Measurements from ENCODE around the gene MICA.
"Not testable (repeated sequence)": the region's sequence is repeated elsewhere in the genome, so short reads cannot be mapped to it uniquely, and the experiment has no call there.

Gene MICA

DNA sequence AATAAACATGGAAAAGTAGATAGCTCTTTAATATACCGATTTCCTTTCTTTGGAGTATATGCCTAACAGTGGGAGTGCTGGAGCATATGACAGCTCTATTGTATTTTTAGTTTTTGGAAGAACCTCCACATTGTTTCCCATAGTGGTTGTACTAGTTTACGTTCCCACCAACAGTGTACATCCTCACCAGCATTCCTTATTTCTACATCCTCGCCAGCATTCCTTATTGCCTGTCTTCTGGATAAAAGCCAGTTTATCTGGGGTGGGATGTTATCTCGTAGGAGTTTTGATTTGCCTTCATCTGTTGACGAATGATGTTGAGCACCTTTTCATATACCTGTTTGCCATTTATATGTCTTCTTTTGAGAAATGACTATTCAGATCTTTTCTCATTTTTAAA is 2.6 kb downstream of the MICA start:
- H3K27ac ChIP-seq (ENCODE audit: low read depth, low read length), result no peak overlapping the region
- H3K36me3 ChIP-seq (ENCODE audit: control insufficient read depth in 1 of 2, insufficient read depth in 2 of 2, low read length in 2 of 2), result peaks cover 0 to 18% of the 10 kb centered on the region in 2 donors
- H3K4me1 ChIP-seq (ENCODE audit: control insufficient read depth in 1 of 2, insufficient read depth in 2 of 2, low read length in 2 of 2), result peaks cover 20 to 29% of the 10 kb centered on the region in 2 donors
- H3K9ac ChIP-seq (ENCODE audit: low read depth in 1 of 2, low read length in 2 of 2), result no peak overlapping the region
- no peak overlapping the region for H3K4me3 ChIP-seq (ENCODE audit: low read depth in 1 of 2, low read length in 2 of 2)
- no peaks in the 10 kb centered on the region for H3K27me3 ChIP-seq (ENCODE audit: control insufficient read depth in 1 of 2, insufficient read depth in 2 of 2, low read length in 2 of 2)
- H3K9me3 ChIP-seq (ENCODE audit: control insufficient read depth in 1 of 2, low read length in 2 of 2), result no peaks in the 10 kb centered on the region

DNA sequence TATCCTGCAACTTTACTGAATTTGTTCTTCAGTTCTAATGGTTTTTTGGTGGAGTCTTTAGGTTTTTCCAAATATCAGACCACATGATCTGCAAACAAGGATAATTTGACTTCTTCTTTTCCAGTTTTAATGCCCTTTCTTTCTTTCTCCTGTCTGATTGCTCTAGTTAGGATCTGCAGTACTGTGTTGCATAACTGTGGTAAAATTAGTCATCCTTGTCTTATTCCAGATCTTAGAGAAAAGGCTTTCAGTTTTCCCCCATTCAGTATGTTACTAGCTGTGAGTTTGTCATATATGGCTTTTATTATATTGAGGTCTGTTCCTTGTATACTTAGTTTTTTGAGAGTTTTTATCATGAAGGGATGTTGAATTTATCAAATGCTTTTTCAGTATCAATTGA is 4.3 kb downstream of the MICA start:
- Histone ChIP-seq H3K27me3 (ENCODE audit: control insufficient read depth in 1 of 2, insufficient read depth in 2 of 2, low read length in 2 of 2) (no peaks in the 10 kb centered on the region), H3K9me3 (ENCODE audit: control insufficient read depth in 1 of 2, low read length in 2 of 2) (no peaks in the 10 kb centered on the region), H3K27ac (ENCODE audit: low read depth, low read length) (no peak overlapping the region), H3K4me3 (ENCODE audit: low read depth in 1 of 2, low read length in 2 of 2) (no peak overlapping the region), H3K9ac (ENCODE audit: low read depth in 1 of 2, low read length in 2 of 2) (no peak overlapping the region), H3K4me1 (ENCODE audit: control insufficient read depth in 1 of 2, insufficient read depth in 2 of 2, low read length in 2 of 2) (peaks cover 12 to 13% of the 10 kb centered on the region in 2 donors), H3K36me3 (ENCODE audit: control insufficient read depth in 1 of 2, insufficient read depth in 2 of 2, low read length in 2 of 2) (peaks cover 6 to 35% of the 10 kb centered on the region in 2 donors)

DNA sequence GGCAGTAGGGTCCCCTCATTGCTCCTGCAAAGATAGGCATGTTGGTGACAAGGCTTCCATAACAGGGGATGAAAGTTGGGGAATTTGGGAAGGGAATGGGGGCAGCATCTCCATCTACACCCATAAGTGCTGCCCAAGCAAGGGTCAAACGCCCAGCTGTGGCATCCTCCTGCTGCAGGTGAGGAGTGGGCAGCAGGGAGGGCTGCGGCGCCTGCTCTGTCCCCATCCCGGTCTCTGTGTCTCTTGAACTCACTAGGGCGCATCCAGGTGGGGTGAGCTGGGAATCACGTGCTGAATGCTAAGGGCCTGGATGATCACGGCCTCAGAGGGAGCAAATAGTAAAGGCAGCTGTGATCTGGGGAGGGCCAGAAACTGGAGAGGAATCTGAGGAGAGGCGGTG is 9.1 kb downstream of the MICA start:
- Histone ChIP-seq H3K4me3 (ENCODE audit: low read depth in 1 of 2, low read length in 2 of 2) (no peak overlapping the region), H3K36me3 (ENCODE audit: control insufficient read depth in 1 of 2, insufficient read depth in 2 of 2, low read length in 2 of 2) (peaks cover 13 to 64% of the 10 kb centered on the region in 2 donors), H3K9ac (ENCODE audit: low read depth in 1 of 2, low read length in 2 of 2) (no peak overlapping the region), H3K4me1 (ENCODE audit: control insufficient read depth in 1 of 2, insufficient read depth in 2 of 2, low read length in 2 of 2) (no peaks in the 10 kb centered on the region), H3K27ac (ENCODE audit: low read depth, low read length) (no peak overlapping the region), H3K27me3 (ENCODE audit: control insufficient read depth in 1 of 2, insufficient read depth in 2 of 2, low read length in 2 of 2) (no peaks in the 10 kb centered on the region), H3K9me3 (ENCODE audit: control insufficient read depth in 1 of 2, low read length in 2 of 2) (no peaks in the 10 kb centered on the region)

DNA sequence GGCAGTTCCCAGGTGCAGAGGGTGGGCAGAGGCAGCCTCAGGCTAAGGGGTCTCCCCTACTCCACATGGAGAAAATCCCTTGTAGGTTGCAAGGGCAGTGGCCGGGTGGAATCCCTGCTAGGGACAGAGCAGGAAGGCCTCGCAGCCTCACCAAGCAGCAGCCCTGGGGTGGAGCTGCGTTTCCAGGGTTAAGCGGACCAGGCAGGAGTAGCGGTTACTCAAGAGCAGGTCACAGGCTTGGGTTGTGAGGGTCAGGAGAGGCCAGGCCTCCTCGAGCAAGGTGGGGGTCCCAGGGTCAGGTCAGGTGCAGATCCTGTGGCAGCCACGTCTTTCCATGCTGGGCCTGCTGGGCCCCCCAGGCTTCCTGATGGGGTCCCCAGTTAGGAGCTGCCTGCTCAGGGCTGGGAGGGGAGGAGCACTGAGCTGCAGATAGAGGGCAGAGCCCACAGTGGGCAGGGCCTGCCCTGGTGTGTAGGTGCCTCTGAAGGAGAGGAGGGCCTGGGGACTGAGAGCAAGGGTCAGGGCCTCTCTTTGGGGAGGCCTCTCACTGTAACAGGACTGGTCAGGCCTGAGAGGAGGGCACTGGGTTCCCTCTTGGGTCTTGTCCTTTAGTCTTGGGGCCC is 10.9 kb downstream of the MICA start:
- not testable (repeated sequence) for H3K9ac ChIP-seq (ENCODE audit: low read depth in 1 of 2, low read length in 2 of 2); H3K4me3 ChIP-seq (ENCODE audit: low read depth in 1 of 2, low read length in 2 of 2); H3K4me1 ChIP-seq (ENCODE audit: control insufficient read depth in 1 of 2, insufficient read depth in 2 of 2, low read length in 2 of 2); H3K27me3 ChIP-seq (ENCODE audit: control insufficient read depth in 1 of 2, insufficient read depth in 2 of 2, low read length in 2 of 2); H3K9me3 ChIP-seq (ENCODE audit: control insufficient read depth in 1 of 2, low read length in 2 of 2); H3K27ac ChIP-seq (ENCODE audit: low read depth, low read length)
- H3K36me3 ChIP-seq (ENCODE audit: control insufficient read depth in 1 of 2, insufficient read depth in 2 of 2, low read length in 2 of 2), result peaks cover 13 to 64% of the 10 kb centered on the region in 2 donors

DNA sequence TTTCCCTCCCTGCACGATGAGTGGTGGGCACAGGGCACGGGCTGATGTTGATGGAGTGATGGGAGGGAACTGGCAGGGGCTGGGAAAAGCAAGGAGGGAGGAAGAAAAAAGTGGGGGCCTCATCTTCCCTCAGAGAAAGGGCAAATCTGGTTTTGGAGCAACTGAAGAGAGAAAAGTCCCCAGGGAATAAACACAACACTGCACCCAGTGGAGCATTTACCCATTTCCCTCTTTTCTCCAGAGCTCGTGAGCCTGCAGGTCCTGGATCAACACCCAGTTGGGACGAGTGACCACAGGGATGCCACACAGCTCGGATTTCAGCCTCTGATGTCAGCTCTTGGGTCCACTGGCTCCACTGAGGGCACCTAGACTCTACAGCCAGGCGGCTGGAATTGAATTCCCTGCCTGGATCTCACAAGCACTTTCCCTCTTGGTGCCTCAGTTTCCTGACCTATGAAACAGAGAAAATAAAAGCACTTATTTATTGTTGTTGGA is 11.4 kb downstream of the MICA start:
- H3K9me3 ChIP-seq (ENCODE audit: control insufficient read depth in 1 of 2, low read length in 2 of 2), result no peaks in the 10 kb centered on the region
- H3K27ac ChIP-seq (ENCODE audit: low read depth, low read length), result no peak overlapping the region
- H3K4me1 ChIP-seq (ENCODE audit: control insufficient read depth in 1 of 2, insufficient read depth in 2 of 2, low read length in 2 of 2), result no peaks in the 10 kb centered on the region
- no peak overlapping the region for H3K4me3 ChIP-seq (ENCODE audit: low read depth in 1 of 2, low read length in 2 of 2)
- H3K27me3 ChIP-seq (ENCODE audit: control insufficient read depth in 1 of 2, insufficient read depth in 2 of 2, low read length in 2 of 2), result no peaks in the 10 kb centered on the region
- no peak overlapping the region for H3K9ac ChIP-seq (ENCODE audit: low read depth in 1 of 2, low read length in 2 of 2)
- H3K36me3 ChIP-seq (ENCODE audit: control insufficient read depth in 1 of 2, insufficient read depth in 2 of 2, low read length in 2 of 2), result peaks cover 13 to 60% of the 10 kb centered on the region in 2 donors

DNA sequence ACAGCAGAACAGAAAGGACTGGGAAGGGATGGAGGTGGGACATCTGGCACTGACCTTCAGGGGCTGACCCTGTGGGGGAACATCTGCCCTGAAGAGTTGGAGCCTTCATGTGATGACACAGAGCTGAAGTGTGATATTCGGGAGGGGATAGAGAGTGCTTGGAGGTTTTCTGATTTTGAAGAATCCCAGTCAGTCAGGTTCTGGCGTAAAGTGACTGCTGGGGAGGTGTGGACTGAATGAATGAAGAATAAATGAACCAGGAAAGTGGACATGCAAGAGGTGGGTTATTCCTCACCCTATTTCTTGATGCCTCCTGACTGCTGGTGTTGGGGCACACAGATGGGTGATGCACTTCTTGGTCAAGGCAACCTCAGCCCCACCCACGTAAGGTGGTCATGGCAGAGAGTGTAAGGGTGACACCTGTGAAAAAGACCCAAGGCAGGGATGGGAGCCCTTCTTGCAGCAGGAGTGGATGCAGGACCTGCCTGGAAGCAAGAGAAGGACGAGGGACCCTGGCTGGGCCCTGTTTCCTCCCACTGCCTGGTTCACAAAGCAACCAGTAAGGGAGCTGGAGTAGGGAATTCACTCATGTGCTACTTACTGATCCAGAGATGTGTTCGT is 13.1 kb downstream of the MICA start:
- H3K27ac ChIP-seq (ENCODE audit: low read depth, low read length), result no peak overlapping the region
- H3K36me3 ChIP-seq (ENCODE audit: control insufficient read depth in 1 of 2, insufficient read depth in 2 of 2, low read length in 2 of 2), result peaks cover 13 to 46% of the 10 kb centered on the region in 2 donors
- H3K4me1 ChIP-seq (ENCODE audit: control insufficient read depth in 1 of 2, insufficient read depth in 2 of 2, low read length in 2 of 2), result no peaks in the 10 kb centered on the region
- no peaks in the 10 kb centered on the region for H3K9me3 ChIP-seq (ENCODE audit: control insufficient read depth in 1 of 2, low read length in 2 of 2)
- no peak overlapping the region for H3K4me3 ChIP-seq (ENCODE audit: low read depth in 1 of 2, low read length in 2 of 2)
- H3K27me3 ChIP-seq (ENCODE audit: control insufficient read depth in 1 of 2, insufficient read depth in 2 of 2, low read length in 2 of 2), result no peaks in the 10 kb centered on the region
- H3K9ac ChIP-seq (ENCODE audit: low read depth in 1 of 2, low read length in 2 of 2), result no peak overlapping the region

DNA sequence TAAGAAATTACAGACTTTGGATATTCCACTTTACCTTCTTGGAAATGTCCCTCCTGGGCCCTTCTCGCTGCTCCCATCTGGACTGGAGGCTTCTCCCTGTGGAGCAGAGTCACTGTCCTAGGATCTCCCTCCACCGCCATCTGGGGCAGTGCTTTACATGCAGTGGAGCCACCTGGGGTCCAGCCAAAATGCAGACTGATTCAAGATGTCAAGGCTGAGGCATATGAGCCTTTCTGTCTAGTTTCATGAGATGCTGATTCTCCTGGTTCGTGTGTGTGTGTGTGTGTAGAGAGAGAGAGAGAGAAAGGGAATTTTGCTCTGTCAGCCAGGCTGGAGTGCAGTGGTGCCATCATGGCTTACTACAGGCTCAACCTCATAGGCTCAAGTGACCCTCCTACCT is 14.9 kb downstream of the MICA start:
- Histone ChIP-seq H3K4me3 (ENCODE audit: low read depth in 1 of 2, low read length in 2 of 2) (no peak overlapping the region), H3K4me1 (ENCODE audit: control insufficient read depth in 1 of 2, insufficient read depth in 2 of 2, low read length in 2 of 2) (no peaks in the 10 kb centered on the region), H3K27ac (ENCODE audit: low read depth, low read length) (no peak overlapping the region), H3K9me3 (ENCODE audit: control insufficient read depth in 1 of 2, low read length in 2 of 2) (no peaks in the 10 kb centered on the region), H3K27me3 (ENCODE audit: control insufficient read depth in 1 of 2, insufficient read depth in 2 of 2, low read length in 2 of 2) (no peaks in the 10 kb centered on the region), H3K36me3 (ENCODE audit: control insufficient read depth in 1 of 2, insufficient read depth in 2 of 2, low read length in 2 of 2) (peaks cover 7 to 29% of the 10 kb centered on the region in 2 donors), H3K9ac (ENCODE audit: low read depth in 1 of 2, low read length in 2 of 2) (no peak overlapping the region)

DNA sequence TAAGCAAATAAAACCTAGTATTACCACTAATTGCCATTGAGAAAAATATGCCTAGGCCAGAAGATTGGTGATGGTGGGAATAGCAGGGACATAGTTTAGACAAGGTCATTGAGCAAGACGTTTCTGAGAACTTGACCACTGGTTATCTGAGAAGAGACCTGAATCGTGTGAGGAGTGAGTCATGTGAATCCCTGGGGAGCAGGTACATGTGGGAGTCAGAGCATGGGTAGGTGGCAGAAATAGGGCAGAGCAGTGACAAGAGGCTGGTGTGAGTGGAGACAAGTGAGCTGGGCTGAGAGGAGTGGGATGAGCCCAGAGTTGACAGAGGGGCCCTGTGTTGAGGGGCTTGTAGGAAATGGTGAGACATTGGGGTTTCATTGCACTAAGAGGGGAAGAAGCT is 16.4 kb downstream of the MICA start:
- no peaks in the 10 kb centered on the region for H3K27me3 ChIP-seq (ENCODE audit: control insufficient read depth in 1 of 2, insufficient read depth in 2 of 2, low read length in 2 of 2)
- H3K36me3 ChIP-seq (ENCODE audit: control insufficient read depth in 1 of 2, insufficient read depth in 2 of 2, low read length in 2 of 2), result peaks cover 3 to 14% of the 10 kb centered on the region in 2 donors
- H3K4me1 ChIP-seq (ENCODE audit: control insufficient read depth in 1 of 2, insufficient read depth in 2 of 2, low read length in 2 of 2), result no peaks in the 10 kb centered on the region
- no peak overlapping the region for H3K4me3 ChIP-seq (ENCODE audit: low read depth in 1 of 2, low read length in 2 of 2)
- no peak overlapping the region for H3K27ac ChIP-seq (ENCODE audit: low read depth, low read length)
- H3K9ac ChIP-seq (ENCODE audit: low read depth in 1 of 2, low read length in 2 of 2), result no peak overlapping the region
- H3K9me3 ChIP-seq (ENCODE audit: control insufficient read depth in 1 of 2, low read length in 2 of 2), result no peaks in the 10 kb centered on the region

DNA sequence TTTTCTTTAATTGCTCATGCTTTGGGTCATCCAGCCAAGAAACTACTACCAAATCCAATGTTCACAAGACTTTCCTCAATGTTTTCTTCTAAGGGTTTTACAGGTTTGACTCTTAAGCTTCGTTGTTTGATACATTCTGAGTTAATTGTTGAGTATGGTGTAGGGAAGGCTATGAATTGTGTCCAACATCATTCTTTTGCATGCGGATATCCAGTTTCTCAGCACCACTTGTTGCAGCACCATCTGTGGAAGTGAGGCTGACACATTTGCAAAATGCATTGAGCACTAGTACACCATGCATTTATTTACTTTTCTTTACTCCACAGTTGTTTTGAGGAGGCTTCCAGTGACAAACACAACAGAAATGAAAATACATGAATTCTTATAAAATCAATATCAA is 17.2 kb downstream of the MICA start:
- Histone ChIP-seq H3K4me1 (ENCODE audit: control insufficient read depth in 1 of 2, insufficient read depth in 2 of 2, low read length in 2 of 2) (no peaks in the 10 kb centered on the region), H3K9ac (ENCODE audit: low read depth in 1 of 2, low read length in 2 of 2) (no peak overlapping the region), H3K27ac (ENCODE audit: low read depth, low read length) (no peak overlapping the region), H3K36me3 (ENCODE audit: control insufficient read depth in 1 of 2, insufficient read depth in 2 of 2, low read length in 2 of 2) (peaks cover 0 to 9% of the 10 kb centered on the region in 2 donors), H3K9me3 (ENCODE audit: control insufficient read depth in 1 of 2, low read length in 2 of 2) (no peaks in the 10 kb centered on the region), H3K27me3 (ENCODE audit: control insufficient read depth in 1 of 2, insufficient read depth in 2 of 2, low read length in 2 of 2) (no peaks in the 10 kb centered on the region), H3K4me3 (ENCODE audit: low read depth in 1 of 2, low read length in 2 of 2) (no peak overlapping the region)

DNA sequence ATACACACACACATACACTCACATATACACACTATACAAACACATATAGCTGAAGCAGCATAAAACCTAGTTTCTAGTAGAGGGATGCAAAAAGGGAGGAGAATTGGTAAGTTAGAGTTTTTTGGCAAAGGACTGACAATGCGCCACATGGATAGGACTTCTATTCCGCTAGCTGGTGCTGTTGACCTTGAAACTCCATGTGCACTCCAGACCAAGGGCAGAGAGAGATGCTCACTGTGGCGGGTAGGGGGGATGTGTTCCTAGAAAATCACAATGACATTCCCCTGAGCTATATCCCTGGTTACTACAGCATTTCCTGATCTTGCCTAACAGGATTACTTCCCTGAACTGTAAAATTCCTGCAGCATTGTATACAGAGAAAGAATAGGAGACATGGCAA is 19.2 kb downstream of the MICA start:
- H3K4me1 ChIP-seq (ENCODE audit: control insufficient read depth in 1 of 2, insufficient read depth in 2 of 2, low read length in 2 of 2), result no peaks in the 10 kb centered on the region
- H3K36me3 ChIP-seq (ENCODE audit: control insufficient read depth in 1 of 2, insufficient read depth in 2 of 2, low read length in 2 of 2), result no peaks in the 10 kb centered on the region
- no peak overlapping the region for H3K27ac ChIP-seq (ENCODE audit: low read depth, low read length)

More for the DNA sequence above, 19.2 kb downstream of the MICA start:
- H3K27me3 ChIP-seq (ENCODE audit: control insufficient read depth in 1 of 2, insufficient read depth in 2 of 2, low read length in 2 of 2), result no peaks in the 10 kb centered on the region
- H3K4me3 ChIP-seq (ENCODE audit: low read depth in 1 of 2, low read length in 2 of 2), result no peak overlapping the region
- H3K9me3 ChIP-seq (ENCODE audit: control insufficient read depth in 1 of 2, low read length in 2 of 2), result no peaks in the 10 kb centered on the region
- no peak overlapping the region for H3K9ac ChIP-seq (ENCODE audit: low read depth in 1 of 2, low read length in 2 of 2)
